GM12878 (cell line): ENCODE results near the gene CD84.

Experiments used
- BHLHE40 ChIP-seq, 2 experiments: fragments of 450-650 bp in 1 of 2; IDR thresholded peaks; 2 replicates each; pipeline ENCODE4 v1.6.1; 2011 to 2017; ENCODE audit warnings: low read depth in 2 of 2, borderline replicate concordance in 1 of 2, improper control_type of control experiment in 1 of 2, low read length in 1 of 2, mild to moderate bottlenecking in 1 of 2
- ESRRA ChIP-seq: IDR thresholded peaks from 2 replicates; pipeline ENCODE4 v1.6.1; 2012; ENCODE audit warnings: mild to moderate bottlenecking, low read length, improper control_type of control experiment
- POLR2A ChIP-seq: IDR thresholded peaks from 2 replicates; pipeline ENCODE4 v1.6.1; 2011; ENCODE audit warnings: low read depth, mild to moderate bottlenecking, low read length
- SMARCA5 ChIP-seq: fragments of 450-650 bp; IDR thresholded peaks from 2 replicates; pipeline ENCODE4 v1.6.1; 2017; ENCODE audit warnings: mild to moderate bottlenecking
- TF ChIP-seq, protein P1 (sequence below): fragments of 450-650 bp; IDR thresholded peaks from 2 replicates; pipeline ENCODE4 v1.6.1; 2017; ENCODE audit warnings: antibody characterized with exemption, mild to moderate bottlenecking, moderate library complexity
- TF ChIP-seq, protein P2 (sequence below), 3 experiments: IDR thresholded peaks in 2 of 3; conservative IDR thresholded peaks in 1 of 3; 2 replicates each; pipeline ENCODE4 v1.5.1; 2011; ENCODE audit warnings: low read depth in 3 of 3, low read length in 3 of 3, mild to moderate bottlenecking in 3 of 3, control low read depth in 2 of 3, moderate library complexity in 2 of 3, inconsistent platforms in 1 of 3, mixed read lengths in 1 of 3; ENCODE audit not compliant: control insufficient read depth in 2 of 3, insufficient read depth in 1 of 3; ENCODE audit errors: extremely low read depth in 1 of 3

DNA sequence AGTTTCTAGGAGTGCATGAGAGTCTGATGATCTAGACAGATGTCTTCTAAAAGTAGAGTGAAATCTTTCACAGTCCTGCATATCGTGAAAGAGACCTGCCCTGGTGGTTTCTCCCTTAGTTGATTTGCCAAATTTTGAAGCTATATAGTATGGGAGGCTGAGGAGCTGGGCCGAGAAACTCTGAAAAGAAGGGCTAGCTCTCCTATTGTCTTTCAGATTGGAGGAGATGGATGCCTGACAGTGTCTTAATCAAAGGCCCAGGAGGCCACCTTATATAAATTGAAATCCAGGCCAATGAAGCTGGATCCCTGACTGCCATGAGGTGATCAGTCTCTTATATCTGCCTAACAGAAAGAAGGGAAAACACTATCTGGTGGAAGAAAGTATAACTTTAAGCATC is 18.4 kb upstream of the CD84 start:
- TF ChIP-seq, protein P1, sequence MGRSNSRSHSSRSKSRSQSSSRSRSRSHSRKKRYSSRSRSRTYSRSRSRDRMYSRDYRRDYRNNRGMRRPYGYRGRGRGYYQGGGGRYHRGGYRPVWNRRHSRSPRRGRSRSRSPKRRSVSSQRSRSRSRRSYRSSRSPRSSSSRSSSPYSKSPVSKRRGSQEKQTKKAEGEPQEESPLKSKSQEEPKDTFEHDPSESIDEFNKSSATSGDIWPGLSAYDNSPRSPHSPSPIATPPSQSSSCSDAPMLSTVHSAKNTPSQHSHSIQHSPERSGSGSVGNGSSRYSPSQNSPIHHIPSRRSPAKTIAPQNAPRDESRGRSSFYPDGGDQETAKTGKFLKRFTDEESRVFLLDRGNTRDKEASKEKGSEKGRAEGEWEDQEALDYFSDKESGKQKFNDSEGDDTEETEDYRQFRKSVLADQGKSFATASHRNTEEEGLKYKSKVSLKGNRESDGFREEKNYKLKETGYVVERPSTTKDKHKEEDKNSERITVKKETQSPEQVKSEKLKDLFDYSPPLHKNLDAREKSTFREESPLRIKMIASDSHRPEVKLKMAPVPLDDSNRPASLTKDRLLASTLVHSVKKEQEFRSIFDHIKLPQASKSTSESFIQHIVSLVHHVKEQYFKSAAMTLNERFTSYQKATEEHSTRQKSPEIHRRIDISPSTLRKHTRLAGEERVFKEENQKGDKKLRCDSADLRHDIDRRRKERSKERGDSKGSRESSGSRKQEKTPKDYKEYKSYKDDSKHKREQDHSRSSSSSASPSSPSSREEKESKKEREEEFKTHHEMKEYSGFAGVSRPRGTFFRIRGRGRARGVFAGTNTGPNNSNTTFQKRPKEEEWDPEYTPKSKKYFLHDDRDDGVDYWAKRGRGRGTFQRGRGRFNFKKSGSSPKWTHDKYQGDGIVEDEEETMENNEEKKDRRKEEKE, result no peak
- TF ChIP-seq BHLHE40 (IDR thresholded peaks at IDR 0.05; ENCODE audit: borderline replicate concordance in 1 of 2, low read depth in 2 of 2, low read length in 1 of 2) (no peak), ESRRA (no peak), POLR2A (no peak), SMARCA5 (no peak)
- TF ChIP-seq, protein P2, sequence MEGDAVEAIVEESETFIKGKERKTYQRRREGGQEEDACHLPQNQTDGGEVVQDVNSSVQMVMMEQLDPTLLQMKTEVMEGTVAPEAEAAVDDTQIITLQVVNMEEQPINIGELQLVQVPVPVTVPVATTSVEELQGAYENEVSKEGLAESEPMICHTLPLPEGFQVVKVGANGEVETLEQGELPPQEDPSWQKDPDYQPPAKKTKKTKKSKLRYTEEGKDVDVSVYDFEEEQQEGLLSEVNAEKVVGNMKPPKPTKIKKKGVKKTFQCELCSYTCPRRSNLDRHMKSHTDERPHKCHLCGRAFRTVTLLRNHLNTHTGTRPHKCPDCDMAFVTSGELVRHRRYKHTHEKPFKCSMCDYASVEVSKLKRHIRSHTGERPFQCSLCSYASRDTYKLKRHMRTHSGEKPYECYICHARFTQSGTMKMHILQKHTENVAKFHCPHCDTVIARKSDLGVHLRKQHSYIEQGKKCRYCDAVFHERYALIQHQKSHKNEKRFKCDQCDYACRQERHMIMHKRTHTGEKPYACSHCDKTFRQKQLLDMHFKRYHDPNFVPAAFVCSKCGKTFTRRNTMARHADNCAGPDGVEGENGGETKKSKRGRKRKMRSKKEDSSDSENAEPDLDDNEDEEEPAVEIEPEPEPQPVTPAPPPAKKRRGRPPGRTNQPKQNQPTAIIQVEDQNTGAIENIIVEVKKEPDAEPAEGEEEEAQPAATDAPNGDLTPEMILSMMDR (IDR thresholded peaks at IDR 0.05 in 2 of 3, conservative IDR thresholded peaks at IDR 0.05 in 1 of 3; ENCODE audit: control insufficient read depth in 2 of 3, extremely low read depth in 1 of 3, insufficient read depth in 1 of 3, low read depth in 3 of 3, low read length in 3 of 3), result no peak
